HepG2 (cell line): ENCODE results near the gene VAPA. TPM values are rescaled to one million over a fixed set of nuclear protein-coding genes. Genes with fewer than 3 reads are reported as not detected.

ENCODE experiments used
- ATAC-seq: fragments of 200-7000 bp; cut with Tn5 transposase; 3 replicates; pipeline ENCODE4 v1.9.1; 2020; ENCODE audit warnings: mild to moderate bottlenecking, moderate library complexity
- BruUV-seq: library from RNA; stranded (reverse); fragments of 400-500 nt; replicated peaks from 2 replicates; lab custom pipeline; 2021; lab: Mats Ljungman, UMichigan
- CTCF ChIA-PET: fragments of 300-600 bp; formaldehyde crosslinking; extraction: SDS; loops from one replicate; lab custom pipeline; 2021; ENCODE audit warnings: low total read pairs, inconsistent platforms, low intra/inter-chr PET ratio; lab: Yijun Ruan, JAX
- POLR2A ChIA-PET: fragments of 350-600 bp; sonication (Branson Sonifier 250); formaldehyde crosslinking; loops from one replicate; lab custom pipeline; 2020; ENCODE audit warnings: antibody characterized with exemption, inconsistent platforms; lab: Yijun Ruan, JAX
- DNase-seq: peaks from one replicate; pipeline ENCODE4 v3.0.0-alpha.2; 2015; ENCODE audit warnings: low spot score
- FAIRE-seq: peaks from 3 replicates; lab custom pipeline; 2011; peaks lifted over from hg19 to GRCh38; lab: Jason Lieb, UNC
- H2AFZ ChIP-seq: one replicate; pipeline ENCODE4 v1.6.1; 2011; ENCODE audit warnings: low read length, inconsistent platforms
- H3K27ac ChIP-seq: fragments of 300-600 bp; 3 replicates; pipeline ENCODE4 v1.8.0; 2011; ENCODE audit warnings: mixed run types, mild to moderate bottlenecking, mixed read lengths, low read length, inconsistent platforms; ENCODE audit not compliant: insufficient read depth; ENCODE audit errors: extremely low read length
- H3K27me3 ChIP-seq, 2 experiments: fragments of 200-600 bp in 1 of 2; 2 replicates in 1 of 2; 3 replicates in 1 of 2; pipeline versions ENCODE4 v1.6.0 to v1.8.0; 2011; ENCODE audit warnings: low read length in 2 of 2, mild to moderate bottlenecking in 2 of 2, moderate library complexity in 2 of 2, inconsistent platforms in 1 of 2; ENCODE audit not compliant: insufficient read depth in 2 of 2, control insufficient read depth in 1 of 2
- H3K36me3 ChIP-seq, 2 experiments: fragments of 200-600 bp in 1 of 2; replicated peaks in 1 of 2; 2 replicates in 1 of 2; 3 replicates in 1 of 2; pipeline versions ENCODE4 v1.5.1 to v1.8.0; 2011; ENCODE audit warnings: low read length in 2 of 2, inconsistent platforms in 1 of 2; ENCODE audit not compliant: insufficient read depth in 2 of 2, control insufficient read depth in 1 of 2
- H3K4me1 ChIP-seq: 2 replicates; pipeline ENCODE4 v1.5.1; 2012; ENCODE audit warnings: low read length, inconsistent platforms; ENCODE audit not compliant: insufficient read depth
- H3K4me2 ChIP-seq: 2 replicates; pipeline ENCODE4 v1.6.0; 2011; ENCODE audit warnings: low read depth, low read length, inconsistent platforms
- H3K4me3 ChIP-seq, 3 experiments: fragments of 200-600 bp in 1 of 3; sonication (generic), shearing (Covaris generic) in 1 of 3; replicated peaks in 1 of 3; 2 replicates each; pipeline ENCODE4 v1.5.1; 2011 to 2016; ENCODE audit warnings: low read length in 3 of 3, inconsistent platforms in 2 of 3, low read depth in 2 of 3, mild to moderate bottlenecking in 2 of 3, control low read depth in 1 of 3, mixed read lengths in 1 of 3; ENCODE audit not compliant: insufficient read depth in 1 of 3
- H3K79me2 ChIP-seq: one replicate; pipeline ENCODE4 v1.6.1; 2011; ENCODE audit warnings: low read length, inconsistent platforms; ENCODE audit not compliant: insufficient read depth
- H3K9ac ChIP-seq: 2 replicates; pipeline ENCODE4 v1.6.0; 2011; ENCODE audit warnings: mild to moderate bottlenecking, low read depth, low read length, inconsistent platforms; ENCODE audit not compliant: insufficient read depth
- H3K9me3 ChIP-seq: 2 replicates; pipeline ENCODE4 v1.5.1; 2012; ENCODE audit warnings: mild to moderate bottlenecking, low read length
- H4K20me1 ChIP-seq: 2 replicates; pipeline ENCODE4 v1.6.0; 2011; ENCODE audit warnings: inconsistent platforms, mild to moderate bottlenecking, low read length, moderate library complexity; ENCODE audit not compliant: insufficient read depth
- ARNT2 ChIP-seq: sonication (generic); formaldehyde crosslinking; IDR thresholded peaks from 2 replicates; pipeline ENCODE4 v1.8.0; 2022; ENCODE audit warnings: mild to moderate bottlenecking, low read depth, missing genetic modification reagents, moderate library complexity
- CBX5 ChIP-seq: sonication (generic); formaldehyde crosslinking; IDR thresholded peaks from 2 replicates; pipeline ENCODE4 v1.4.0; 2020; ENCODE audit warnings: missing genetic modification reagents, borderline replicate concordance
- CEBPB ChIP-seq: IDR thresholded peaks from 2 replicates; pipeline ENCODE4 v1.6.1; 2011; ENCODE audit warnings: low read depth, low read length, improper control_type of control experiment, borderline replicate concordance
- CEBPG ChIP-seq: IDR thresholded peaks from 2 replicates; pipeline ENCODE4 v1.6.1; 2016
- FOSL2 ChIP-seq: sonication (generic); formaldehyde crosslinking; IDR thresholded peaks from 2 replicates; pipeline ENCODE4 v1.4.0; 2020; ENCODE audit warnings: missing genetic modification reagents
- FOXC1 ChIP-seq: sonication (generic); formaldehyde crosslinking; IDR thresholded peaks from 2 replicates; pipeline ENCODE4 v1.8.0; 2022; ENCODE audit warnings: mild to moderate bottlenecking, missing genetic modification reagents, borderline replicate concordance
- FOXO1 ChIP-seq: sonication (generic); formaldehyde crosslinking; IDR thresholded peaks from 2 replicates; pipeline ENCODE4 v1.4.0; 2020; ENCODE audit warnings: missing genetic modification reagents
- FOXP1 ChIP-seq, 2 experiments: fragments of 450-650 bp in 1 of 2; IDR thresholded peaks; 2 replicates each; pipeline ENCODE4 v1.6.1; 2017 to 2018; ENCODE audit warnings: antibody characterized with exemption in 1 of 2
- GATAD2A ChIP-seq: IDR thresholded peaks from 2 replicates; pipeline ENCODE4 v1.6.1; 2016
- HNF4A ChIP-seq: sonication (generic); formaldehyde crosslinking; IDR thresholded peaks from 2 replicates; pipeline ENCODE4 v1.4.0; 2020; ENCODE audit warnings: missing genetic modification reagents
- HOXA9 ChIP-seq: sonication (generic); formaldehyde crosslinking; IDR thresholded peaks from 2 replicates; pipeline ENCODE4 v1.8.1; 2022; ENCODE audit warnings: missing genetic modification reagents, mild to moderate bottlenecking, moderate library complexity, borderline replicate concordance
- NR2F6 ChIP-seq, 2 experiments: IDR thresholded peaks; 2 replicates each; pipeline ENCODE4 v1.6.1; 2016; ENCODE audit warnings: antibody characterized with exemption in 1 of 2, mild to moderate bottlenecking in 1 of 2
- PCBP1 ChIP-seq: fragments of 200-400 bp; formaldehyde crosslinking; IDR thresholded peaks from 2 replicates; pipeline ENCODE4 v1.6.1; 2017; ENCODE audit warnings: mild to moderate bottlenecking, low read depth, low read length, borderline replicate concordance
- RAD21 ChIP-seq: fragments of 450-650 bp; formaldehyde crosslinking; IDR thresholded peaks from 2 replicates; pipeline ENCODE4 v1.5.0; 2020; ENCODE audit warnings: mild to moderate bottlenecking
- RARA ChIP-seq: IDR thresholded peaks from 2 replicates; pipeline ENCODE4 v1.6.1; 2016; ENCODE audit warnings: missing genetic modification reagents, missing compliant biosample characterization
- REL ChIP-seq: sonication (generic); formaldehyde crosslinking; conservative IDR thresholded peaks from 2 replicates; pipeline ENCODE4 v1.8.0; 2022; ENCODE audit warnings: mild to moderate bottlenecking, missing genetic modification reagents, moderate library complexity
- SMC3 ChIP-seq: IDR thresholded peaks from 2 replicates; pipeline ENCODE4 v1.6.1; 2011; ENCODE audit warnings: low read length, improper control_type of control experiment
- THRA ChIP-seq: sonication (generic); formaldehyde crosslinking; IDR thresholded peaks from 2 replicates; pipeline ENCODE4 v1.4.0; 2020; ENCODE audit warnings: missing genetic modification reagents, borderline replicate concordance
- ZBTB1 ChIP-seq: sonication (generic); formaldehyde crosslinking; IDR thresholded peaks from 2 replicates; pipeline ENCODE4 v1.4.0; 2020; ENCODE audit warnings: missing genetic modification reagents, borderline replicate concordance
- ZNF567 ChIP-seq: sonication (generic); formaldehyde crosslinking; IDR thresholded peaks from 2 replicates; pipeline ENCODE4 v1.8.1; 2023; ENCODE audit warnings: mild to moderate bottlenecking, missing genetic modification reagents, borderline replicate concordance
- ZNF768 ChIP-seq: sonication (generic); formaldehyde crosslinking; IDR thresholded peaks from 2 replicates; pipeline ENCODE4 v1.4.0; 2020; ENCODE audit warnings: missing genetic modification reagents
- WGBS: methylation state at CpG from one replicate; pipeline ENCODE4 v1.1.6; 2017; ENCODE audit warnings: low lambda C conversion rate; 5-methylcytosine and 5-hydroxymethylcytosine counted together
- in situ Hi-C: cut with HindIII; loops from 2 replicates; pipeline ENCODE4 v1.10.0; 2017; ENCODE audit warnings: low pct_unique_long_range_greater_than_20kb; ENCODE audit not compliant: extremely low pct_ligation_motif_present
- intact Hi-C: fragments of 100-400 bp; cut with micrococcal nuclease; formaldehyde crosslinking; loops from one replicate; pipeline ENCODE4 v1.10.0; 2022; ENCODE audit not compliant: unreplicated experiment
- polyA plus RNA-seq, 8 experiments: library from polyadenylated mRNA; depleted of rRNA in 3 of 8; stranded (reverse) in 7 of 8; unstranded in 1 of 8; fragments of >200 nt; fragmentation: Illumina TruSeq in 4 of 8; extraction: Trizol in 4 of 8; gene quantifications; 2 replicates each; pipeline versions ENCODE4 v1.2.1 to v1.2.3, GENCODE V29; 2011 to 2016; ENCODE audit warnings: low read depth in 4 of 8, missing spikeins in 1 of 8, mixed read lengths in 1 of 8; ENCODE audit not compliant: insufficient read depth in 1 of 8
- total RNA-seq, 5 experiments: library from RNA; depleted of rRNA; stranded (reverse); fragments of >200 nt; fragmentation: Illumina TruSeq; extraction: Trizol; gene quantifications; 2 replicates each; pipeline ENCODE4 v1.2.3, GENCODE V29; 2016; ENCODE audit warnings: low read depth in 1 of 5
- TF ChIP-seq, protein P1 (sequence below): sonication (generic); formaldehyde crosslinking; IDR thresholded peaks from 2 replicates; pipeline ENCODE4 v1.9.0; 2021; ENCODE audit warnings: missing genetic modification reagents, mild to moderate bottlenecking, borderline replicate concordance

The VAPA gene
- total and polyA plus RNA-seq, 2 of the 13 experiments (the other 11 are each of a cell fraction or from before 2014, with no cell fraction given): 167 to 294 TPM

DNA sequence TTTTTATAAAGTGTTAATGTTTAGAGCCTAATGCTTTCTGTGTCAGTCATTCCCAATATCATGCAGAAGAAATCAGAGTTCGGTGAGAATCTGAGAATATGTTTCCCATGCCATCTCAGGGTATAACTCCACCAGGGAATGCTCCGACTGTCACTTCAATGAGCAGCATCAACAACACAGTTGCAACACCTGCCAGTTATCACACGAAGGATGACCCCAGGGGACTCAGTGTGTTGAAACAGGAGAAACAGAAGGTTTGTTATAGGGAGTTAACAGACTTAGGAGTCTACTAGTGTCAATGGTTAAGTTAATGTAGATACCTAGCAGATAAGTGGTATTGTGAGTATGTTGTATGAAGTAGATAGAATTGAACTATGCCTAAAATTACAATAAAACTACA is 31.0 kb downstream of the VAPA start:
- no peak overlapping the region for H3K4me3 ChIP-seq
- TF ChIP-seq HNF4A (CRISPR knock-in tag) (peak; percentile 51; the same call in 1 of the 2 replicates), CEBPB (peak; percentile 89), FOXP1 (IDR thresholded peaks at IDR 0.05) (no peak), FOXP1 (CRISPR knock-in tag; IDR thresholded peaks at IDR 0.05) (0 out of 2 replicates have a peak, but pooled peaks have one; percentile 31), NR2F6 (IDR thresholded peaks at IDR 0.05) (0 out of 2 replicates have a peak, but pooled peaks have one; percentile 10), NR2F6 (CRISPR knock-in tag; IDR thresholded peaks at IDR 0.05) (no peak), FOSL2 (CRISPR knock-in tag) (peak; percentile 20; the same call in 1 of the 2 replicates), REL (no peak), HOXA9 (no peak), ARNT2 (CRISPR knock-in tag) (no peak), FOXO1 (0 out of 2 replicates have a peak, but pooled peaks have one; percentile 36), CEBPG (CRISPR knock-in tag) (peak; percentile 64; the same call in 1 of the 2 replicates), CBX5 (CRISPR knock-in tag) (no peak), ZBTB1 (no peak), ZNF567 (no peak), PCBP1 (no peak), RARA (0 out of 2 replicates have a peak, but pooled peaks have one; percentile 19), SMC3 (no peak), GATAD2A (CRISPR knock-in tag) (peak; percentile 41; the same call in 1 of the 2 replicates), ZNF768 (CRISPR knock-in tag) (no peak), THRA (CRISPR knock-in tag) (0 out of 2 replicates have a peak, but pooled peaks have one; percentile 19), RAD21 (CRISPR knock-in tag) (no peak), FOXC1 (CRISPR knock-in tag) (no peak)
- TF ChIP-seq, protein P1, sequence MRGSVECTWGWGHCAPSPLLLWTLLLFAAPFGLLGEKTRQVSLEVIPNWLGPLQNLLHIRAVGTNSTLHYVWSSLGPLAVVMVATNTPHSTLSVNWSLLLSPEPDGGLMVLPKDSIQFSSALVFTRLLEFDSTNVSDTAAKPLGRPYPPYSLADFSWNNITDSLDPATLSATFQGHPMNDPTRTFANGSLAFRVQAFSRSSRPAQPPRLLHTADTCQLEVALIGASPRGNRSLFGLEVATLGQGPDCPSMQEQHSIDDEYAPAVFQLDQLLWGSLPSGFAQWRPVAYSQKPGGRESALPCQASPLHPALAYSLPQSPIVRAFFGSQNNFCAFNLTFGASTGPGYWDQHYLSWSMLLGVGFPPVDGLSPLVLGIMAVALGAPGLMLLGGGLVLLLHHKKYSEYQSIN (CRISPR knock-in tag): no peak
- peak; percentile 78 for ATAC-seq
- peaks cover 9 to 50% of the 10 kb centered on the region in 2 experiments for H3K36me3 ChIP-seq
- H3K27me3 ChIP-seq: no peaks in the 10 kb centered on the region
- FAIRE-seq: peak; percentile 36
- in situ Hi-C loops (no loop called here), intact Hi-C loops (loop anchor here (2.0 kb wide), 1 partner anchor 136 kb away; no protein-coding TSS in a partner anchor)
- H2AFZ ChIP-seq: no peak overlapping the region
- BruUV-seq: no TSS peak
- no peak overlapping the region for H3K27ac ChIP-seq
- CTCF ChIA-PET: no interaction called here
- peaks cover 13% of the 10 kb centered on the region for H3K4me1 ChIP-seq
- DNase-seq: peak; percentile 52
- H3K9ac ChIP-seq: no peak overlapping the region
- H3K4me2 ChIP-seq: no peak overlapping the region
- H4K20me1 ChIP-seq: peaks cover 5% of the 10 kb centered on the region; the same call in 1 of the 2 replicates
- POLR2A ChIA-PET: no interaction called here
- H3K79me2 ChIP-seq: peaks cover 19% of the 10 kb centered on the region
- 71% methylated on average over 3 of the region's 3 CpGs for WGBS
- no peaks in the 10 kb centered on the region for H3K9me3 ChIP-seq
